Astrocyte (in vitro differentiated cells and primary cell): ENCODE data around the gene TMIE. TPM values are rescaled to one million over a fixed set of nuclear protein-coding genes. Genes with fewer than 3 reads are reported as not detected.

Experiments
- DNase-seq: peaks from one replicate; pipeline ENCODE4 v3.0.0-alpha.2; 2010; ENCODE audit warnings: low read depth
- FAIRE-seq: peaks from 2 replicates; lab custom pipeline; 2011; peaks lifted over from hg19 to GRCh38; lab: Jason Lieb, UNC
- H2AFZ ChIP-seq: 2 replicates; pipeline ENCODE4 v1.6.0; 2012; ENCODE audit warnings: low read depth, low read length, inconsistent platforms
- H3K27ac ChIP-seq: 2 replicates; pipeline ENCODE4 v1.5.1; 2011; ENCODE audit warnings: low read depth, low read length, inconsistent platforms
- H3K27me3 ChIP-seq: 2 replicates; pipeline ENCODE4 v1.6.0; 2011; ENCODE audit warnings: low read length, inconsistent platforms; ENCODE audit not compliant: insufficient read depth
- H3K36me3 ChIP-seq: 2 replicates; pipeline ENCODE4 v1.5.1; 2011; ENCODE audit warnings: low read length, inconsistent platforms; ENCODE audit not compliant: insufficient read depth
- H3K4me1 ChIP-seq: 2 replicates; pipeline ENCODE4 v1.5.1; 2011; ENCODE audit warnings: low read length, inconsistent platforms; ENCODE audit not compliant: insufficient read depth
- H3K4me2 ChIP-seq: 2 replicates; pipeline ENCODE4 v1.6.0; 2012; ENCODE audit warnings: low read length, inconsistent platforms
- H3K4me3 ChIP-seq: 2 replicates; pipeline ENCODE4 v1.5.1; 2011; ENCODE audit warnings: low read depth, mild to moderate bottlenecking, low read length, inconsistent platforms; ENCODE audit not compliant: insufficient read depth
- H3K79me2 ChIP-seq: 2 replicates; pipeline ENCODE4 v1.6.0; 2012; ENCODE audit warnings: mild to moderate bottlenecking, low read length, inconsistent platforms; ENCODE audit not compliant: insufficient read depth
- H3K9ac ChIP-seq: 2 replicates; pipeline ENCODE4 v1.6.0; 2012; ENCODE audit warnings: mild to moderate bottlenecking, low read length, inconsistent platforms
- H3K9me3 ChIP-seq: 2 replicates; pipeline ENCODE4 v1.5.1; 2012; ENCODE audit warnings: low read depth, mild to moderate bottlenecking, low read length, inconsistent platforms; ENCODE audit not compliant: insufficient read depth
- H4K20me1 ChIP-seq: 2 replicates; pipeline ENCODE4 v1.6.0; 2012; ENCODE audit warnings: low read length, inconsistent platforms; ENCODE audit not compliant: insufficient read depth
- H3K27ac Mint-ChIP-seq: one replicate; pipeline ENCODE4 v1.8.0; 2021; ENCODE audit warnings: mild to moderate bottlenecking, mixed read lengths; ENCODE audit not compliant: unreplicated experiment
- H3K27me3 Mint-ChIP-seq: one replicate; pipeline ENCODE4 v1.8.0; 2021; ENCODE audit warnings: low read depth, mixed read lengths; ENCODE audit not compliant: unreplicated experiment
- H3K36me3 Mint-ChIP-seq: one replicate; pipeline ENCODE4 v1.8.0; 2021; ENCODE audit warnings: low read depth, mixed read lengths; ENCODE audit not compliant: unreplicated experiment
- H3K4me1 Mint-ChIP-seq: one replicate; pipeline ENCODE4 v1.8.0; 2021; ENCODE audit warnings: low read depth, mixed read lengths; ENCODE audit not compliant: unreplicated experiment
- H3K4me3 Mint-ChIP-seq: one replicate; pipeline ENCODE4 v1.8.0; 2021; ENCODE audit warnings: mild to moderate bottlenecking, moderate library complexity, mixed read lengths; ENCODE audit not compliant: unreplicated experiment
- H3K9me3 Mint-ChIP-seq: one replicate; pipeline ENCODE4 v1.8.0; 2021; ENCODE audit warnings: mild to moderate bottlenecking, mixed read lengths; ENCODE audit not compliant: unreplicated experiment
- EZH2 ChIP-seq: IDR thresholded peaks from 2 replicates; pipeline ENCODE4 v1.6.1; 2012; ENCODE audit warnings: mild to moderate bottlenecking, low read length, inconsistent platforms; ENCODE audit not compliant: insufficient read depth
- total RNA-seq: library from RNA; stranded (reverse); gene quantifications from 2 replicates; pipeline ENCODE4 v1.2.1, GENCODE V29; 2021
- TF ChIP-seq, protein P1 (sequence below): IDR thresholded peaks from 2 replicates; pipeline ENCODE4 v1.5.1; 2011; ENCODE audit warnings: low read depth, mild to moderate bottlenecking, inconsistent platforms, low read length, moderate library complexity; ENCODE audit not compliant: insufficient read depth

The TMIE gene
- total RNA-seq, 1 donor from 2014 or later: 0.34 TPM

DNA sequence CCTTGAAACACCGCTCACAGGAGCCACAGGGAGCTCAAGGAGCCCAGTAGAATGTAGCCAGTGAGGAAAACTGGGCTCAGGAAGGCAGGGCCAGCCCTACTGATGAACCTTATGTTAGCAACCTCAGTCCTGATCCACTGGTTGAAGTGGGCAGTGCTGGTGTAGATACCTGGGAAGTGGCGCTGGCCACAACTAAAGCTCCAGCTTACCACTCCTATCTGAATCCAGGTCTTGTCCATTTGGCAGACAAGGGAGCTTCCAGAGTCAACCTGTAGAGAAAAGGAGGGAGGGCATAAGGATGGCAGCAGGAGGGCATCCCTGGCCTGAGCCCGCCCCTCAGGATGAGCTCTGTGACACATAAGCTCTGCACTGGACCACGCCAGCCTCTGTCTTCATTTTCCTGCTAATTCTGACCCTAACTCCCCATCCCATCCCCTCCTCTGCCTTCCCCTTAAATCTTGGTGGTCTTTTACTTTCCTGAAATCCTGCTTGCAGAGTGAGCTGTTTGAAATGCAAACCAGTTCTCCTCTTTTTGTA, 18.6 kb downstream of the TMIE start:
- H3K4me3 Mint-ChIP-seq: no peak overlapping the region
- Histone ChIP-seq H3K9ac (no peak overlapping the region), H3K27ac (no peak overlapping the region), H3K4me2 (no peak overlapping the region), H2AFZ (no peak overlapping the region), H3K4me3 (no peak overlapping the region), H3K4me1 (no peaks in the 10 kb centered on the region), H3K36me3 (no peaks in the 10 kb centered on the region), H3K79me2 (no peaks in the 10 kb centered on the region), H3K9me3 (no peaks in the 10 kb centered on the region), H3K27me3 (peaks cover 14% of the 10 kb centered on the region), H4K20me1 (no peaks in the 10 kb centered on the region)
- H3K27me3 Mint-ChIP-seq: peaks cover 29% of the 10 kb centered on the region
- no peak overlapping the region for H3K27ac Mint-ChIP-seq
- H3K36me3 Mint-ChIP-seq: peaks cover 1% of the 10 kb centered on the region
- no peak for TF ChIP-seq EZH2
- TF ChIP-seq, protein P1, sequence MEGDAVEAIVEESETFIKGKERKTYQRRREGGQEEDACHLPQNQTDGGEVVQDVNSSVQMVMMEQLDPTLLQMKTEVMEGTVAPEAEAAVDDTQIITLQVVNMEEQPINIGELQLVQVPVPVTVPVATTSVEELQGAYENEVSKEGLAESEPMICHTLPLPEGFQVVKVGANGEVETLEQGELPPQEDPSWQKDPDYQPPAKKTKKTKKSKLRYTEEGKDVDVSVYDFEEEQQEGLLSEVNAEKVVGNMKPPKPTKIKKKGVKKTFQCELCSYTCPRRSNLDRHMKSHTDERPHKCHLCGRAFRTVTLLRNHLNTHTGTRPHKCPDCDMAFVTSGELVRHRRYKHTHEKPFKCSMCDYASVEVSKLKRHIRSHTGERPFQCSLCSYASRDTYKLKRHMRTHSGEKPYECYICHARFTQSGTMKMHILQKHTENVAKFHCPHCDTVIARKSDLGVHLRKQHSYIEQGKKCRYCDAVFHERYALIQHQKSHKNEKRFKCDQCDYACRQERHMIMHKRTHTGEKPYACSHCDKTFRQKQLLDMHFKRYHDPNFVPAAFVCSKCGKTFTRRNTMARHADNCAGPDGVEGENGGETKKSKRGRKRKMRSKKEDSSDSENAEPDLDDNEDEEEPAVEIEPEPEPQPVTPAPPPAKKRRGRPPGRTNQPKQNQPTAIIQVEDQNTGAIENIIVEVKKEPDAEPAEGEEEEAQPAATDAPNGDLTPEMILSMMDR: no peak
- no peak for FAIRE-seq
- no peak for DNase-seq
- no peaks in the 10 kb centered on the region for H3K4me1 Mint-ChIP-seq
- H3K9me3 Mint-ChIP-seq: peaks cover 2% of the 10 kb centered on the region

DNA sequence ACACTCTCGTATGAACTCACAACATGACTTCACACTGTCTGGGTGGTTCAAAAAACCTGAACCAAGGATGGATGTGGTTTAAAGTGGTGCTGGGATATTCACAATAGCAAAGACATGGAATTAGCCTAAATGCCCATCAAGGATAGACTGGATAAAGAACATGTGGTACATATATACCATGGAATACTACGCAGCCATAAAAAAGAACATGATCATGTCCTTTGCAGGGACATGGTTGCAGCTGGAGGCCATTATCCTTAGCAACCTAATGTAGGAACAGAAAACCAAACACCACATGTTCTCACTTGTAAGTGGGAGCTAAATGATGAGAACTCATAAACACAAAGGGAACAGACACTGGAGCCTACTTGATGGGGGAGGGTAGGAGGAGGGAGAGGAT, 19.8 kb downstream of the TMIE start:
- no peak overlapping the region for H3K4me3 ChIP-seq
- Mint-ChIP-seq H3K9me3 (no peaks in the 10 kb centered on the region), H3K27me3 (peaks cover 21% of the 10 kb centered on the region), H3K4me3 (no peak overlapping the region), H3K4me1 (peaks cover 10% of the 10 kb centered on the region), H3K27ac (no peak overlapping the region), H3K36me3 (no peaks in the 10 kb centered on the region)
- no peaks in the 10 kb centered on the region for H4K20me1 ChIP-seq
- no peak overlapping the region for H2AFZ ChIP-seq
- DNase-seq: no peak
- peaks cover 14% of the 10 kb centered on the region for H3K27me3 ChIP-seq
- H3K4me1 ChIP-seq: peaks cover 3% of the 10 kb centered on the region
- H3K4me2 ChIP-seq: no peak overlapping the region
- no peak overlapping the region for H3K9ac ChIP-seq
- no peak overlapping the region for H3K27ac ChIP-seq
- no peaks in the 10 kb centered on the region for H3K9me3 ChIP-seq
- FAIRE-seq: no peak
- TF ChIP-seq, protein P1: no peak
- TF ChIP-seq EZH2: no peak
- H3K79me2 ChIP-seq: no peaks in the 10 kb centered on the region
- no peaks in the 10 kb centered on the region for H3K36me3 ChIP-seq

DNA sequence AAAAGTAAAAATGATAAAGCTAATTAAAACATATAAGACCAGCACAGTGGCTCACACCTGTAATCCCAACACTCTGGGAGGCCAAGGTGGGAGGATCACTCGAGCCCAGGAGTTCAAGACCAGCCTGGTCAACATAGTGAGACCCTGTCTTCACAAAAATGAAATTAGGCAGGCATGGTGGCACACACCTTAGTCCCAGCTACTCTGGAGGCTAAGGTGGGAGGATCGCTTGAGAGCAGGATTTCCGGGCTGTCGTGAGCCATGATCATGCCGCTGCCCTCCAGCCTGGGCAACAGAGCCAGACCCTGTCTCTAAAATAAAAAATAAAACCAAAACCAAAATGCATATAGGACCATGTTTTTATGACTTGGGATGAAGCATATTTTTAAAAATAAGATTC, 21.3 kb downstream of the TMIE start:
- H3K27me3 Mint-ChIP-seq: peaks cover 14% of the 10 kb centered on the region
- H4K20me1 ChIP-seq: no peaks in the 10 kb centered on the region
- H3K27ac Mint-ChIP-seq: no peak overlapping the region
- DNase-seq: no peak
- peaks cover 14% of the 10 kb centered on the region for H3K27me3 ChIP-seq
- H3K4me3 Mint-ChIP-seq: no peak overlapping the region
- FAIRE-seq: no peak
- H3K4me3 ChIP-seq: no peak overlapping the region
- H3K4me2 ChIP-seq: no peak overlapping the region
- no peaks in the 10 kb centered on the region for H3K36me3 Mint-ChIP-seq
- H3K27ac ChIP-seq: no peak overlapping the region
- H3K36me3 ChIP-seq: no peaks in the 10 kb centered on the region
- H2AFZ ChIP-seq: no peak overlapping the region
- H3K79me2 ChIP-seq: no peaks in the 10 kb centered on the region
- TF ChIP-seq, protein P1: no peak
- no peak for TF ChIP-seq EZH2
- no peaks in the 10 kb centered on the region for H3K9me3 ChIP-seq
- no peak overlapping the region for H3K9ac ChIP-seq
- no peaks in the 10 kb centered on the region for H3K9me3 Mint-ChIP-seq
- peaks cover 14% of the 10 kb centered on the region for H3K4me1 Mint-ChIP-seq
- H3K4me1 ChIP-seq: peaks cover 3% of the 10 kb centered on the region
